ENCODE results near the gene DGKB. TPM values are rescaled to one million over a fixed set of nuclear protein-coding genes. Genes with fewer than 3 reads are reported as not detected.
"Not testable (repeated sequence)": the region's sequence is repeated elsewhere in the genome, so short reads cannot be mapped to it uniquely, and the experiment has no call there.

DGKB gene
- polyA plus RNA-seq, 6 donors from 2014 or later: not detected

DNA sequence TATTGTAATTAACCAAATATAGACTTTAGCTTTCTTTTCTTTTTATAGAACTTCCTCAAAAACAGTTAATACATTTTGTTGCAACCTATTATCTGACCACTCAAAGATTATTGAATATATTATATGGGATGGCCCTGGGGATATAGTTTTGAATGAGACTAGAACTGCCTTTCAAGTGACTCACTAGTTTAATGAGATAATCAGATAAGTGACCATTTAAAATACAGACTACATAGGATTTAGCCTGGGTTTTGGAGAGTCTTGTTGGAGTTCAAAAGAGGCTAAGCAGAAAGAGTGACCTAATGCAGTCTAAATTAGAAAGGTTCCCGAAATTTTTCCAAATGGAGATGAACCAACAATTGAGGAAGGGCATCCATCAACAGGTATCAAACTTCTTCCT, 607.9 kb downstream of the DGKB start:
- Mint-ChIP-seq H3K27ac (no peak overlapping the region), H3K27me3 (no peaks in the 10 kb centered on the region), H3K36me3 (peaks cover 0 to 7% of the 10 kb centered on the region in 2 donors), H3K4me1 (no peaks in the 10 kb centered on the region), H3K4me3 (no peak overlapping the region), H3K9me3 (peaks cover 4 to 14% (median 8%) of the 10 kb centered on the region in 7 donors)
- DNase-seq: no peak
- no peak for ATAC-seq (ENCODE audit: low read depth in 2 of 2)

GRCh38 chr7:14293434-14293833, 609.1 kb downstream of the DGKB start:
- ATAC-seq (ENCODE audit: low read depth in 2 of 2): no peak
- Mint-ChIP-seq H3K27me3 (no peaks in the 10 kb centered on the region), H3K36me3 (peaks cover 0 to 7% of the 10 kb centered on the region in 2 donors), H3K27ac (no peak overlapping the region), H3K4me3 (no peak overlapping the region), H3K4me1 (no peaks in the 10 kb centered on the region), H3K9me3 (peaks cover 4 to 14% (median 8%) of the 10 kb centered on the region in 7 donors)
- DNase-seq: no peak

- Mint-ChIP-seq H3K4me1 (no peaks in the 10 kb centered on the region), H3K36me3 (peaks cover 0 to 7% of the 10 kb centered on the region in 2 donors), H3K9me3 (peaks cover under 1 to 14% (median 8%) of the 10 kb centered on the region in 7 donors), H3K27me3 (no peaks in the 10 kb centered on the region), H3K27ac (no peak overlapping the region), H3K4me3 (no peak overlapping the region)
- ATAC-seq (ENCODE audit: low read depth in 2 of 2) (no peak), DNase-seq (no peak)
Measured at GRCh38 chr7:14292737-14293136, 609.8 kb downstream of the DGKB start.

GRCh38 chr7:14289957-14290356, 612.6 kb downstream of the DGKB start:
- Mint-ChIP-seq H3K27ac (no peak overlapping the region), H3K9me3 (peaks cover 0 to 9% (median 1%) of the 10 kb centered on the region in 7 donors), H3K4me3 (no peak overlapping the region), H3K27me3 (no peaks in the 10 kb centered on the region), H3K4me1 (no peaks in the 10 kb centered on the region), H3K36me3 (no peaks in the 10 kb centered on the region)
- ATAC-seq (ENCODE audit: low read depth in 2 of 2): no peak
- DNase-seq: no peak

DNA sequence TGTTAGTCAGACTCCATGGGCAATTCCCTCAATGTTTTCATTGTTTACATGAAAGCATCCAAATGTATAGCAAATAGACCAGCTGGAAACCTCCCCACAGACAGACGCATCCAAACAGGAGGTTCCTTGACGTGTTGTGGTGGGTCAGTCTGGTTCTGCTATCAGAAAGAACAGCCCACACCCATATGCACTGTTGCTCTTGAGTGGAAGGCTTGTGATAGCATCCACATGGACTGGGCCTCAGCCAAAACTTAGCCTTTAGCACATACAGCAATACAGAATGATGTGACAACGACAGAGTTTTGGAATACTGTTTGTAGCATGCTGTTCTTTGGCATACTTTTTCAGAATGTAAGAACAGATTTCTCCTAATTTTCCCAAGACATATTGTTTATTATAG, 613.9 kb downstream of the DGKB start:
- H3K36me3 Mint-ChIP-seq: no peaks in the 10 kb centered on the region
- no peak overlapping the region for H3K4me3 Mint-ChIP-seq
- H3K4me1 Mint-ChIP-seq: no peaks in the 10 kb centered on the region
- DNase-seq (no peak), ATAC-seq (ENCODE audit: low read depth in 2 of 2) (no peak)
- H3K9me3 Mint-ChIP-seq: peaks cover 0 to 7% (median 1%) of the 10 kb centered on the region in 7 donors
- no peaks in the 10 kb centered on the region for H3K27me3 Mint-ChIP-seq
- H3K27ac Mint-ChIP-seq: no peak overlapping the region

DNA sequence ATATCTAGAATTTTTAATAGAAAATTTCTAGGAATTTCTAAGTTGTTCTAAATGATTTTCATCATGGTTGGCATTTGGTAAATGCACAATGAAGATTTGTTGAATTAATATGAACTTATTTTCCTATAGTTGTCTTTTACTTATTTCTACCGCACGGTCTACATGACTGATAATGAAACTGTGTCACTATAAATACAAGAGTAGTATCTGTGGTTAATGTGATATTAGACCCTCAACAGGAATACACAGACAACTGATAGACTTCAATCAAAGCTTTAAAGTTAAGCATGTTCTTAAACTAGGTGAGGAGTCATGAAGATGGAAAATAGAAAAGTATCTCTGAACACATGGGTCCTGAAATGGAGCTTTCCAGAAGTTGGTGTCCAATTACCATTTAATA, 615.2 kb downstream of the DGKB start:
- Mint-ChIP-seq H3K27me3 (no peaks in the 10 kb centered on the region), H3K9me3 (peaks cover 0 to 5% (median 1%) of the 10 kb centered on the region in 7 donors), H3K4me1 (no peaks in the 10 kb centered on the region), H3K4me3 (no peak overlapping the region), H3K27ac (no peak overlapping the region), H3K36me3 (no peaks in the 10 kb centered on the region)
- ATAC-seq (ENCODE audit: low read depth in 2 of 2): no peak
- no peak for DNase-seq

DNA sequence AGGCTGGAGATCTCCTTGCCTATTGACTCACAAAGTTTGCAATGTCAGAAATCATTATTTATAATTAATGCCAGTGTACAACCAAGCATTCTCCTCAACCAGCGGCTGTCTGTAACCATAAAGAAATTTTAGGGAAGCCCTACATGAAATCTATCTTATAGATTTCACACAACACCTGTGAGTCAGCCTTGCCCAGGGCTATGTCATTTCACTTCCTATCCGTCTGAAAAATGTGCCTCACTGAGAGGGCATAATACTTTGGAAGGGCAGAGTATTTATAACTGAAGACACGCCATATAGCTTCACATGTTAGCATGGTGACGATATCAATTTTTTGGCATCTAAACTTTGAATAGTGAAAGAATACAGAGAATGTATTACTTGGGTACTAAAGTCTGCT, 616.5 kb downstream of the DGKB start:
- Mint-ChIP-seq H3K27ac (no peak overlapping the region), H3K4me1 (no peaks in the 10 kb centered on the region), H3K36me3 (no peaks in the 10 kb centered on the region), H3K9me3 (peaks cover 0 to 3% (median 1%) of the 10 kb centered on the region in 7 donors), H3K27me3 (no peaks in the 10 kb centered on the region), H3K4me3 (no peak overlapping the region)
- no peak for ATAC-seq (ENCODE audit: low read depth in 2 of 2)
- DNase-seq: no peak

GRCh38 chr7:14279065-14279871, 623.3 kb downstream of the DGKB start:
- ATAC-seq (ENCODE audit: low read depth in 2 of 2); H3K9me3 Mint-ChIP-seq; H3K27me3 Mint-ChIP-seq; H3K4me3 Mint-ChIP-seq; DNase-seq; H3K27ac Mint-ChIP-seq; H3K36me3 Mint-ChIP-seq; H3K4me1 Mint-ChIP-seq: not testable (repeated sequence)

DNA sequence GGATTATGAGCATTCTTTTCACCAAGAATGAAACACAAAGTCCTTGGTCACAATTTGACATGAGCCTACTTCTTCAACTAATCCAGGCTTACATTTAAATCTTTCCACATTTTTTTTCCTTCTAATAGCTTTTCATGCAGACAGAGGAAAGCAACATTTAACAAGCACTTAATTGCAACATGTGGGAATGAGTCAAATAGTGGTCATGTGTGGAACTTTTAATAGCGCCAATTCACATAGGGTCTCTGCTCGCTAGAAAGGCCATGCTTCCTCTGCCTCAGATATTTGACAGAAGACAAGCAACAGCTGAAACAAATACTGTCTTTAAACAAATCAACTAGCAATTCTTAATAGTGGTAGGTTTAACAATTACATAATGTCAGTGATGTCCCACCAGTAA, 627.2 kb downstream of the DGKB start:
- Mint-ChIP-seq H3K36me3 (no peaks in the 10 kb centered on the region), H3K27me3 (no peaks in the 10 kb centered on the region), H3K9me3 (peaks cover 0 to 7% (median 2%) of the 10 kb centered on the region in 7 donors), H3K4me1 (no peaks in the 10 kb centered on the region), H3K4me3 (no peak overlapping the region), H3K27ac (no peak overlapping the region)
- DNase-seq: no peak
- ATAC-seq (ENCODE audit: low read depth in 2 of 2): no peak

- DNase-seq: no peak
- peaks cover 0 to 8% (median 0%) of the 10 kb centered on the region in 7 donors for H3K9me3 Mint-ChIP-seq
- H3K4me3 Mint-ChIP-seq: no peak overlapping the region
- H3K4me1 Mint-ChIP-seq: no peaks in the 10 kb centered on the region
- H3K27ac Mint-ChIP-seq: no peak overlapping the region
- ATAC-seq (ENCODE audit: low read depth in 2 of 2): no peak
- no peaks in the 10 kb centered on the region for H3K27me3 Mint-ChIP-seq
- H3K36me3 Mint-ChIP-seq: no peaks in the 10 kb centered on the region
Measured at GRCh38 chr7:14271441-14271840, 631.1 kb downstream of the DGKB start.

- H3K27ac Mint-ChIP-seq: no peak overlapping the region
- peaks cover 0 to 9% (median 2%) of the 10 kb centered on the region in 7 donors for H3K9me3 Mint-ChIP-seq
- no peaks in the 10 kb centered on the region for H3K27me3 Mint-ChIP-seq
- H3K36me3 Mint-ChIP-seq: no peaks in the 10 kb centered on the region
- no peaks in the 10 kb centered on the region for H3K4me1 Mint-ChIP-seq
- H3K4me3 Mint-ChIP-seq: no peak overlapping the region
- no peak for DNase-seq
- no peak for ATAC-seq (ENCODE audit: low read depth in 2 of 2)
Measured at GRCh38 chr7:14270099-14270498, 632.5 kb downstream of the DGKB start.

- Mint-ChIP-seq H3K27ac (no peak overlapping the region), H3K27me3 (no peaks in the 10 kb centered on the region), H3K36me3 (no peaks in the 10 kb centered on the region), H3K4me1 (no peaks in the 10 kb centered on the region), H3K9me3 (peaks cover 0 to 9% (median 4%) of the 10 kb centered on the region in 7 donors), H3K4me3 (no peak overlapping the region)
- ATAC-seq (ENCODE audit: low read depth in 2 of 2) (no peak), DNase-seq (no peak)
Measured at GRCh38 chr7:14260011-14260410, 642.5 kb downstream of the DGKB start.

DNA sequence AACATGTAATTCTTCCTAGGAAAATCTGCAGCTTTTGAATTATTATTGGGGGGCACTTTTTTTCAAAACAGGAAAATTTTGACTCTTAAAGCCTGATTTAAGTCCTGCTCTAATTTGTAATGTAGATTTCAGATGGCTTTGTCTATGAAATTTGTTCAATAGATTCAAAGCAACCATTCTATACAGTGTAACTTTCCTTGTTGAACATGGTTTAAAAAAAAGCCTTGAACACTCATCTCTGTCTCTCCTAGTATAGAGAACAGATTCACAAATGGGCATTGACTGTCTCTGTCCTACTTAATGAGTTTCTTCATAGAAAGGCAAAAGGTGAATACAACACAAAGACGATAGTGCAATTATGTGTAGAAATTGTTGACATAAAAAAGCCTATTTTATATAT, 643.7 kb downstream of the DGKB start:
- H3K36me3 Mint-ChIP-seq: no peaks in the 10 kb centered on the region
- H3K4me1 Mint-ChIP-seq: no peaks in the 10 kb centered on the region
- H3K27me3 Mint-ChIP-seq: no peaks in the 10 kb centered on the region
- no peak overlapping the region for H3K4me3 Mint-ChIP-seq
- H3K27ac Mint-ChIP-seq: no peak overlapping the region
- no peak for DNase-seq
- ATAC-seq (ENCODE audit: low read depth in 2 of 2): no peak
- peaks cover 0 to 9% (median 4%) of the 10 kb centered on the region in 7 donors for H3K9me3 Mint-ChIP-seq

- Mint-ChIP-seq H3K36me3 (no peaks in the 10 kb centered on the region), H3K4me1 (no peaks in the 10 kb centered on the region), H3K27ac (no peak overlapping the region)
Measured at GRCh38 chr7:14258441-14258840, 644.1 kb downstream of the DGKB start.

More at GRCh38 chr7:14258441-14258840, 644.1 kb downstream of the DGKB start:
- H3K4me3 Mint-ChIP-seq: no peak overlapping the region
- DNase-seq (no peak), ATAC-seq (ENCODE audit: low read depth in 2 of 2) (no peak)
- peaks cover 0 to 11% (median 4%) of the 10 kb centered on the region in 7 donors for H3K9me3 Mint-ChIP-seq
- H3K27me3 Mint-ChIP-seq: no peaks in the 10 kb centered on the region
